Uterus (tissue), 4 donors: ENCODE results near the gene SH3RF3. TPM values are rescaled to one million over a fixed set of nuclear protein-coding genes. Genes with fewer than 3 reads are reported as not detected.

ENCODE experiments used
- DNase-seq, 2 donors: peaks; one replicate each; pipeline ENCODE4 v3.0.0-alpha.2; 2019 to 2020
- H3K27ac ChIP-seq, 2 donors: fragments of 200-600 bp; sonication (generic); 1 replicate in 1 of 2; 2 replicates in 1 of 2; pipeline ENCODE4 v1.5.1; 2016 to 2018
- H3K27me3 ChIP-seq, 2 donors: fragments of 200-600 bp; sonication (generic); one replicate each; pipeline ENCODE4 v1.5.1; 2018 to 2019; ENCODE audit warnings: control low read depth in 1 of 2
- H3K36me3 ChIP-seq, 2 donors: fragments of 200-600 bp; sonication (generic); one replicate each; pipeline ENCODE4 v1.5.1; 2019; ENCODE audit warnings: control low read depth in 1 of 2
- H3K4me1 ChIP-seq, 2 donors: fragments of 200-600 bp; sonication (generic); one replicate each; pipeline ENCODE4 v1.5.1; 2018 to 2019; ENCODE audit warnings: control low read depth in 1 of 2
- H3K4me3 ChIP-seq, 2 donors: fragments of 200-600 bp; sonication (generic); 1 replicate in 1 of 2; 2 replicates in 1 of 2; pipeline ENCODE4 v1.5.1; 2018 to 2019; ENCODE audit warnings: mild to moderate bottlenecking in 1 of 2
- H3K9me3 ChIP-seq, 2 donors: fragments of 200-600 bp; sonication (generic); one replicate each; pipeline ENCODE4 v1.5.1; 2019; ENCODE audit warnings: control low read depth in 1 of 2
- CTCF ChIP-seq, 4 experiments: fragments of 200-600 bp in 2 of 4; fragments of 450-650 bp in 2 of 4; sonication (generic) in 2 of 4; IDR thresholded peaks; one replicate each; pipeline ENCODE4 v1.5.1; 2016 to 2019; ENCODE audit warnings: antibody characterized with exemption in 4 of 4, mild to moderate bottlenecking in 2 of 4, moderate library complexity in 1 of 4
- POLR2A ChIP-seq, 2 donors: fragments of 450-650 bp; IDR thresholded peaks; one replicate each; pipeline ENCODE4 v1.6.1; 2016; ENCODE audit warnings: antibody characterized with exemption in 2 of 2, mild to moderate bottlenecking in 1 of 2, moderate library complexity in 1 of 2
- intact Hi-C: fragments of 100-400 bp; cut with DNase I; formaldehyde crosslinking; loops from one replicate; pipeline ENCODE4 v1.15.1; 2023; ENCODE audit warnings: low total_unique reads
- total RNA-seq, 4 donors: library from RNA; depleted of rRNA in 3 of 4; stranded (reverse); fragments of >200 nt in 3 of 4; gene quantifications; one replicate each; pipeline versions ENCODE4 v1.1.0 to v1.2.4, GENCODE V29; 2014 to 2023
- donor health status: DM: yes; HTN: yes; CAD: no.

SH3RF3 gene
- total RNA-seq, 4 donors from 2014 or later: 5.1 to 10.2 (median 8.7) TPM; not detected in 1

GRCh38 chr2:109372614-109373013, 243.6 kb downstream of the SH3RF3 start:
- no peaks in the 10 kb centered on the region for H3K9me3 ChIP-seq
- H3K4me3 ChIP-seq: no peak overlapping the region
- H3K27me3 ChIP-seq: no peaks in the 10 kb centered on the region
- H3K27ac ChIP-seq: no peak overlapping the region
- no peaks in the 10 kb centered on the region for H3K36me3 ChIP-seq
- peak in 1 of 2 donors; percentile 4 for DNase-seq
- no peak for TF ChIP-seq CTCF (IDR thresholded peaks at IDR 0.05)
- TF ChIP-seq POLR2A (IDR thresholded peaks at IDR 0.05): no peak
- intact Hi-C loops: no loop called here
- no peaks in the 10 kb centered on the region for H3K4me1 ChIP-seq

GRCh38 chr2:109373791-109374547, 245.0 kb downstream of the SH3RF3 start:
- H3K36me3 ChIP-seq: no peaks in the 10 kb centered on the region
- TF ChIP-seq POLR2A (IDR thresholded peaks at IDR 0.05): no peak
- no peak for TF ChIP-seq CTCF (IDR thresholded peaks at IDR 0.05)
- no peaks in the 10 kb centered on the region for H3K9me3 ChIP-seq
- H3K27me3 ChIP-seq: no peaks in the 10 kb centered on the region
- H3K4me1 ChIP-seq: no peaks in the 10 kb centered on the region
- no peak overlapping the region for H3K4me3 ChIP-seq
- peak; percentile 8 for DNase-seq
- no peak overlapping the region for H3K27ac ChIP-seq
- intact Hi-C loops: no loop called here

GRCh38 chr2:109374548-109375130, 245.6 kb downstream of the SH3RF3 start:
- no peak overlapping the region for H3K4me3 ChIP-seq
- intact Hi-C loops: no loop called here
- no peak for DNase-seq

GRCh38 chr2:109375131-109375561, 246.1 kb downstream of the SH3RF3 start:
- intact Hi-C loops: no loop called here
- DNase-seq: peak in 1 of 2 donors; percentile 11

More at GRCh38 chr2:109374548-109375130, 245.6 kb downstream of the SH3RF3 start:
- no peak for TF ChIP-seq CTCF (IDR thresholded peaks at IDR 0.05)
- TF ChIP-seq POLR2A (IDR thresholded peaks at IDR 0.05): no peak
- H3K27ac ChIP-seq: no peak overlapping the region
- H3K36me3 ChIP-seq: no peaks in the 10 kb centered on the region
- H3K9me3 ChIP-seq: no peaks in the 10 kb centered on the region
- no peaks in the 10 kb centered on the region for H3K27me3 ChIP-seq
- H3K4me1 ChIP-seq: no peaks in the 10 kb centered on the region

More at GRCh38 chr2:109375131-109375561, 246.1 kb downstream of the SH3RF3 start:
- Histone ChIP-seq H3K27ac (no peak overlapping the region), H3K36me3 (no peaks in the 10 kb centered on the region), H3K4me3 (no peak overlapping the region), H3K4me1 (no peaks in the 10 kb centered on the region), H3K9me3 (no peaks in the 10 kb centered on the region), H3K27me3 (no peaks in the 10 kb centered on the region)
- TF ChIP-seq POLR2A (IDR thresholded peaks at IDR 0.05) (no peak), CTCF (IDR thresholded peaks at IDR 0.05) (no peak)
